HEK293T (cell line): ENCODE results near the gene ANKS4B.

Experiments
- ARNT ChIP-seq: fragments of 450-650 bp; IDR thresholded peaks from 2 replicates; pipeline ENCODE4 v1.6.1; 2017; ENCODE audit warnings: mild to moderate bottlenecking
- BHLHE40 ChIP-seq: fragments of 450-650 bp; IDR thresholded peaks from 2 replicates; pipeline ENCODE4 v1.6.1; 2016; ENCODE audit warnings: mild to moderate bottlenecking, moderate library complexity, borderline replicate concordance
- CTBP1 ChIP-seq: fragments of 450-650 bp; IDR thresholded peaks from 2 replicates; pipeline ENCODE4 v1.6.1; 2016; ENCODE audit warnings: borderline replicate concordance
- ELF4 ChIP-seq: fragments of 450-650 bp; IDR thresholded peaks from 2 replicates; pipeline ENCODE4 v1.6.1; 2017; ENCODE audit warnings: antibody characterized with exemption
- FOXA1 ChIP-seq: fragments of 450-650 bp; IDR thresholded peaks from 2 replicates; pipeline ENCODE4 v1.6.1; 2016; ENCODE audit warnings: mild to moderate bottlenecking
- FOXK2 ChIP-seq: fragments of 450-650 bp; IDR thresholded peaks from 2 replicates; pipeline ENCODE4 v1.6.1; 2016; ENCODE audit warnings: mild to moderate bottlenecking
- FOXM1 ChIP-seq: fragments of 450-650 bp; IDR thresholded peaks from 2 replicates; pipeline ENCODE4 v1.6.1; 2017; ENCODE audit warnings: mild to moderate bottlenecking, borderline replicate concordance
- HDGF ChIP-seq: fragments of 450-650 bp; IDR thresholded peaks from 2 replicates; pipeline ENCODE4 v1.6.1; 2017; ENCODE audit warnings: antibody characterized with exemption, borderline replicate concordance
- L3MBTL2 ChIP-seq: fragments of 450-650 bp; conservative IDR thresholded peaks from 2 replicates; pipeline ENCODE4 v1.6.1; 2016; ENCODE audit warnings: mild to moderate bottlenecking
- NFRKB ChIP-seq: fragments of 450-650 bp; IDR thresholded peaks from 2 replicates; pipeline ENCODE4 v1.6.1; 2016; ENCODE audit warnings: mild to moderate bottlenecking, moderate library complexity
- PKNOX1 ChIP-seq: fragments of 450-650 bp; IDR thresholded peaks from 2 replicates; pipeline ENCODE4 v1.6.1; 2016
- SP1 ChIP-seq: fragments of 450-650 bp; IDR thresholded peaks from 2 replicates; pipeline ENCODE4 v1.6.1; 2017
- SUZ12 ChIP-seq: fragments of 450-650 bp; IDR thresholded peaks from 2 replicates; pipeline ENCODE4 v1.6.1; 2016; ENCODE audit warnings: mild to moderate bottlenecking
- TARDBP ChIP-seq: fragments of 450-650 bp; IDR thresholded peaks from 2 replicates; pipeline ENCODE4 v1.6.1; 2016

GRCh38 chr16:21189311-21189710, 44.2 kb upstream of the ANKS4B start:
- TF ChIP-seq SUZ12, result no peak
- TF ChIP-seq FOXA1, result no peak
- no peak for TF ChIP-seq PKNOX1
- no peak for TF ChIP-seq L3MBTL2
- TF ChIP-seq FOXM1, result no peak
- TF ChIP-seq HDGF, result no peak
- no peak for TF ChIP-seq SP1
- TF ChIP-seq BHLHE40, result no peak
- TF ChIP-seq NFRKB, result no peak
- no peak for TF ChIP-seq ARNT
- no peak for TF ChIP-seq FOXK2
- no peak for TF ChIP-seq CTBP1
- TF ChIP-seq TARDBP, result no peak
- no peak for TF ChIP-seq ELF4
